ENCODE results near the gene EIF1AD. TPM values are rescaled to one million over a fixed set of nuclear protein-coding genes. Genes with fewer than 3 reads are reported as not detected.

The EIF1AD gene
- total and polyA plus RNA-seq, 9 of the 15 experiments (the other 6 are each of a cell fraction or from before 2014, with no cell fraction given): 50.1 to 98.8 (median 58.7) TPM

DNA sequence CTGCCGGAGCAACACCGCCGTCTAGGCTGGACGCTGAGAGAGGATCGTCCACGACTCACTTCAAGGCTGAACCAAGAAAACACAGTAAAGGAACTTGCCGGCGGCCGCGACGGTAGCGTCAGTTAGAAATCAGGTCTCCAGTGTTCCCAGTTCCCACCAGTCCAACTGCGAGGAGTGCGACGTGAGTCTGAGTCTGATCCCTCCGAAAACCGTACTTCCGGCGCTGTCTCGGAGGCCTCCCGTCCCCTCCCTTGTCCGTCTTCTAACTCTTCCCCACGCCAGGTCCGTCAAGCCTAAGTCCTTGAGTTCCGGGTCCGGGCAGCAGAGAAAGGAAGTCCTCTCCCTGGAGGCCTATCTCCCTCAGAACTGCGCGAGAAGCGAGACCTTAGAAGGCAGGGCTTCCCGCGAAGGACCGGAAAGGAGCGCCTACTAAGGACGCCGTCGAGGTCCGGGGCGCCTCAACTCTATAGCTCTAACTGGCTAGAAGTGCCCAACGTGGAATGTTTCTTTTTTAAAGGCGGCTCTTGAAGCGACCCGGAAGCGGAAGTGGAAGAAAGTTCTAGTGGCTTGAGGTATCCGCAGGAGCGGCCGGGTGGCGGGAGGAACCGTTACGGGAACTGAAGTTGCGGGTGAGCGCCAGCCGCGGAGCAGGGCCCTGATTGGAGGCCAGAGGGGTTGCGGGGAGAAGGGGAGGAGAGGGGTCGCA lies at the start of gene EIF1AD, which contains the start of gene BANF1 (continued):
- TF ChIP-seq CHD7 (IDR thresholded peaks at IDR 0.05; ENCODE audit: low read depth, low read length) (no peak), ILF3 (IDR thresholded peaks at IDR 0.05; ENCODE audit: borderline replicate concordance) (no peak), CHCHD3 (CRISPR knock-in tag; IDR thresholded peaks at IDR 0.05) (peak; percentile 35; the same call in 1 of the 2 replicates), PML (IDR thresholded peaks at IDR 0.05; ENCODE audit: low read length) (peak; percentile 91), BACH1 (tag; IDR thresholded peaks at IDR 0.05) (no peak), ZFP36 (IDR thresholded peaks at IDR 0.05; ENCODE audit: low read depth, low read length, partially characterized antibody) (peak; percentile 22), MED1 (CRISPR knock-in tag; IDR thresholded peaks at IDR 0.05; ENCODE audit: borderline replicate concordance) (no peak), SPI1 (IDR thresholded peaks at IDR 0.05; ENCODE audit: borderline replicate concordance, low read depth, low read length) (peak; percentile 71; the same call in 1 of the 2 replicates), U2AF2 (optimal IDR thresholded peaks at IDR 0.05; ENCODE audit: low read depth, low read length) (no peak), HNRNPH1 (optimal IDR thresholded peaks at IDR 0.05; ENCODE audit: low read depth, low read length) (no peak), DNMT1 (IDR thresholded peaks at IDR 0.05) (no peak), MEF2D (tag; conservative IDR thresholded peaks at IDR 0.05; ENCODE audit: low read depth) (peak; percentile 75), NEUROD1 (IDR thresholded peaks at IDR 0.05; ENCODE audit: borderline replicate concordance, low read depth, low read length, partially characterized antibody) (peak; percentile 94), TAF15 (IDR thresholded peaks at IDR 0.05; ENCODE audit: low read depth, low read length) (no peak)
- TF ChIP-seq, protein P1, sequence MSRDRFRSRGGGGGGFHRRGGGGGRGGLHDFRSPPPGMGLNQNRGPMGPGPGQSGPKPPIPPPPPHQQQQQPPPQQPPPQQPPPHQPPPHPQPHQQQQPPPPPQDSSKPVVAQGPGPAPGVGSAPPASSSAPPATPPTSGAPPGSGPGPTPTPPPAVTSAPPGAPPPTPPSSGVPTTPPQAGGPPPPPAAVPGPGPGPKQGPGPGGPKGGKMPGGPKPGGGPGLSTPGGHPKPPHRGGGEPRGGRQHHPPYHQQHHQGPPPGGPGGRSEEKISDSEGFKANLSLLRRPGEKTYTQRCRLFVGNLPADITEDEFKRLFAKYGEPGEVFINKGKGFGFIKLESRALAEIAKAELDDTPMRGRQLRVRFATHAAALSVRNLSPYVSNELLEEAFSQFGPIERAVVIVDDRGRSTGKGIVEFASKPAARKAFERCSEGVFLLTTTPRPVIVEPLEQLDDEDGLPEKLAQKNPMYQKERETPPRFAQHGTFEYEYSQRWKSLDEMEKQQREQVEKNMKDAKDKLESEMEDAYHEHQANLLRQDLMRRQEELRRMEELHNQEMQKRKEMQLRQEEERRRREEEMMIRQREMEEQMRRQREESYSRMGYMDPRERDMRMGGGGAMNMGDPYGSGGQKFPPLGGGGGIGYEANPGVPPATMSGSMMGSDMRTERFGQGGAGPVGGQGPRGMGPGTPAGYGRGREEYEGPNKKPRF (IDR thresholded peaks at IDR 0.05; ENCODE audit: low read depth, low read length): no peak

Data from K562 (cell line).